ENCODE results near the gene APC2.

Gene APC2

GRCh38 chr19:1478934-1479707 is 29.2 kb downstream of the APC2 start, which contains the start of gene C19orf25:
TSS of gene C19orf25 (minus strand) at chr19:1479215. CDS start at chr19:1478903, 312 bp downstream.
- peak; percentile 89 for DNase-seq (ENCODE audit: low read depth)

- DNase-seq (ENCODE audit: low read depth), result no peak
These were observed 31.4 kb downstream of the APC2 start for GRCh38 chr19:1481224-1481892.

- DNase-seq (ENCODE audit: low read depth), result no peak
These were observed 32.0 kb downstream of the APC2 start for GRCh38 chr19:1481893-1482360.

GRCh38 chr19:1482361-1483130 is 32.6 kb downstream of the APC2 start:
- DNase-seq (ENCODE audit: low read depth), result no peak

- no peak for DNase-seq (ENCODE audit: low read depth)
These were observed 33.4 kb downstream of the APC2 start for GRCh38 chr19:1483131-1483978.

GRCh38 chr19:1483979-1484428 is 34.1 kb downstream of the APC2 start:
- no peak for DNase-seq (ENCODE audit: low read depth)

- no peak for DNase-seq (ENCODE audit: low read depth)
These were observed 37.0 kb downstream of the APC2 start for GRCh38 chr19:1486720-1487575.

GRCh38 chr19:1487576-1488281 is 37.8 kb downstream of the APC2 start:
- no peak for DNase-seq (ENCODE audit: low read depth)

GRCh38 chr19:1488282-1488601 is 38.3 kb downstream of the APC2 start:
- no peak for DNase-seq (ENCODE audit: low read depth)

- no peak for DNase-seq (ENCODE audit: low read depth)
These were observed 39.8 kb downstream of the APC2 start for GRCh38 chr19:1489463-1490310.

GRCh38 chr19:1490311-1491113 is 40.6 kb downstream of the APC2 start, which contains the start of gene PCSK4:
TSS of gene PCSK4 (minus strand) at chr19:1490350. CDS start at chr19:1490346, 4 bp downstream.
- peak; percentile 95 for DNase-seq (ENCODE audit: low read depth)

GRCh38 chr19:1491114-1491848 is 41.4 kb downstream of the APC2 start, which contains the start of gene REEP6:
TSS of gene REEP6 (plus strand) at chr19:1491181. CDS start at chr19:1491270, 89 bp downstream.
- DNase-seq (ENCODE audit: low read depth), result no peak

GRCh38 chr19:1491849-1492170 is 41.9 kb downstream of the APC2 start:
- no peak for DNase-seq (ENCODE audit: low read depth)

- DNase-seq (ENCODE audit: low read depth), result no peak
These were observed 42.6 kb downstream of the APC2 start for GRCh38 chr19:1492474-1493006.

GRCh38 chr19:1494115-1494815 is 44.3 kb downstream of the APC2 start:
- DNase-seq (ENCODE audit: low read depth), result no peak

- no peak for DNase-seq (ENCODE audit: low read depth)
These were observed 45.3 kb downstream of the APC2 start for GRCh38 chr19:1495051-1495798.
